ENCODE results near the gene SCAF4.

DNA sequence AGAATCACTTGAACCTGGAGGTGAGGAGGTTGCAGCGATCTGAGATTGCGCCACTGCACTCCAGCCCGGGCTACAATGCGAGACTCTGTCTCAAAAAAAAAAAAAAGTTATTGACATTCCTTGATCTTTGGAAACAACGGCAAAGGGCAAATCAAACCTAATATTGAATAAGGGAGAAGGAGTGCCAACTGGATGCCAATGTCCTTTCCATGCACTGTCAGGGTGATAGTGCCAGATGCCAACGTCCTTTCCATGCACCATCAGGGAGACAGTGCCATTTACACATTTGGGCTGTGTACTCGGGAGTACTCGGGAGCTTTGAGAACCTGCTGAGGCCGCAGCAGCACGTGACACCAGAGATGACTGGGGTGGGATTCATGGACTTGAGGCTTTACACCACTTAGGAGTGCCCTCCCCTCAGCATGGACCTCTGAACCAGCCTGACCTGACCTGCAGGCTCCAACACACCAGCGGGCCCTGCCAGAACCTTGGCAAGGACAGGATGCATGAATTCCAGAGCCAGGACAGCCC lies 106.9 kb downstream of the SCAF4 start:
- TF ChIP-seq, protein P1, sequence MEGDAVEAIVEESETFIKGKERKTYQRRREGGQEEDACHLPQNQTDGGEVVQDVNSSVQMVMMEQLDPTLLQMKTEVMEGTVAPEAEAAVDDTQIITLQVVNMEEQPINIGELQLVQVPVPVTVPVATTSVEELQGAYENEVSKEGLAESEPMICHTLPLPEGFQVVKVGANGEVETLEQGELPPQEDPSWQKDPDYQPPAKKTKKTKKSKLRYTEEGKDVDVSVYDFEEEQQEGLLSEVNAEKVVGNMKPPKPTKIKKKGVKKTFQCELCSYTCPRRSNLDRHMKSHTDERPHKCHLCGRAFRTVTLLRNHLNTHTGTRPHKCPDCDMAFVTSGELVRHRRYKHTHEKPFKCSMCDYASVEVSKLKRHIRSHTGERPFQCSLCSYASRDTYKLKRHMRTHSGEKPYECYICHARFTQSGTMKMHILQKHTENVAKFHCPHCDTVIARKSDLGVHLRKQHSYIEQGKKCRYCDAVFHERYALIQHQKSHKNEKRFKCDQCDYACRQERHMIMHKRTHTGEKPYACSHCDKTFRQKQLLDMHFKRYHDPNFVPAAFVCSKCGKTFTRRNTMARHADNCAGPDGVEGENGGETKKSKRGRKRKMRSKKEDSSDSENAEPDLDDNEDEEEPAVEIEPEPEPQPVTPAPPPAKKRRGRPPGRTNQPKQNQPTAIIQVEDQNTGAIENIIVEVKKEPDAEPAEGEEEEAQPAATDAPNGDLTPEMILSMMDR (IDR thresholded peaks at IDR 0.05) = no peak
- TF ChIP-seq POLR2A (IDR thresholded peaks at IDR 0.05) = no peak
- TF ChIP-seq POLR2AphosphoS5 (IDR thresholded peaks at IDR 0.05) = no peak

Data from prostate gland (tissue), 2 donors.